DND-41 (cell line): ENCODE results near the gene FAM53A.

Experiments used
- ATAC-seq: fragments of 200-7000 bp; cut with Tn5 transposase; 3 replicates; pipeline ENCODE4 v1.9.1; 2021; ENCODE audit warnings: low read depth; ENCODE audit not compliant: insufficient read depth
- DNase-seq: peaks from one replicate; pipeline ENCODE4 v3.0.0-alpha.2; 2020
- H2AFZ ChIP-seq: 2 replicates; pipeline ENCODE4 v1.6.0; 2012; ENCODE audit warnings: low read depth, low read length
- H3K27ac ChIP-seq: 2 replicates; pipeline ENCODE4 v1.5.1; 2012; ENCODE audit warnings: low read length, inconsistent platforms
- H3K27me3 ChIP-seq: fragments of 200-600 bp; sonication (generic); 2 replicates; pipeline ENCODE4 v1.6.0; 2012; ENCODE audit warnings: low read length, mild to moderate bottlenecking, inconsistent platforms; ENCODE audit not compliant: insufficient read depth, poor library complexity
- H3K36me3 ChIP-seq: 2 replicates; pipeline ENCODE4 v1.5.1; 2012; ENCODE audit warnings: low read length, inconsistent platforms; ENCODE audit not compliant: insufficient read depth
- H3K4me1 ChIP-seq: 2 replicates; pipeline ENCODE4 v1.5.1; 2012; ENCODE audit warnings: mild to moderate bottlenecking, low read length; ENCODE audit not compliant: insufficient read depth
- H3K4me2 ChIP-seq: 2 replicates; pipeline ENCODE4 v1.6.0; 2012; ENCODE audit warnings: mild to moderate bottlenecking, moderate library complexity, low read length, inconsistent platforms; ENCODE audit not compliant: insufficient read depth
- H3K4me3 ChIP-seq, 2 experiments: fragments of 200-600 bp in 1 of 2; shearing (Covaris generic) in 1 of 2; 2 replicates each; pipeline ENCODE4 v1.5.1; 2012 to 2016; ENCODE audit warnings: inconsistent platforms in 2 of 2, low read length in 2 of 2, mild to moderate bottlenecking in 2 of 2, low read depth in 1 of 2, moderate library complexity in 1 of 2
- H3K79me2 ChIP-seq: 2 replicates; pipeline ENCODE4 v1.6.0; 2012; ENCODE audit warnings: low read length, inconsistent platforms; ENCODE audit not compliant: insufficient read depth
- H3K9ac ChIP-seq: 2 replicates; pipeline ENCODE4 v1.6.0; 2012; ENCODE audit warnings: low read depth, mild to moderate bottlenecking, inconsistent platforms, low read length, moderate library complexity
- H3K9me3 ChIP-seq: 2 replicates; pipeline ENCODE4 v1.5.1; 2012; ENCODE audit warnings: low read length, moderate library complexity, mild to moderate bottlenecking, inconsistent platforms; ENCODE audit not compliant: insufficient read depth, severe bottlenecking
- H4K20me1 ChIP-seq: 2 replicates; pipeline ENCODE4 v1.6.0; 2012; ENCODE audit warnings: low read length; ENCODE audit not compliant: insufficient read depth
- EZH2 ChIP-seq: IDR thresholded peaks from 3 replicates; pipeline ENCODE4 v1.6.1; 2012; ENCODE audit warnings: borderline replicate concordance, low read depth, mild to moderate bottlenecking, moderate library complexity, low read length, inconsistent platforms; ENCODE audit not compliant: severe bottlenecking
- TF ChIP-seq, protein P1 (sequence below): IDR thresholded peaks from 2 replicates; pipeline ENCODE4 v1.5.1; 2012; ENCODE audit warnings: borderline replicate concordance, low read length, moderate library complexity, mild to moderate bottlenecking; ENCODE audit not compliant: poor library complexity, severe bottlenecking; ENCODE audit errors: extremely low read depth

FAM53A gene

DNA sequence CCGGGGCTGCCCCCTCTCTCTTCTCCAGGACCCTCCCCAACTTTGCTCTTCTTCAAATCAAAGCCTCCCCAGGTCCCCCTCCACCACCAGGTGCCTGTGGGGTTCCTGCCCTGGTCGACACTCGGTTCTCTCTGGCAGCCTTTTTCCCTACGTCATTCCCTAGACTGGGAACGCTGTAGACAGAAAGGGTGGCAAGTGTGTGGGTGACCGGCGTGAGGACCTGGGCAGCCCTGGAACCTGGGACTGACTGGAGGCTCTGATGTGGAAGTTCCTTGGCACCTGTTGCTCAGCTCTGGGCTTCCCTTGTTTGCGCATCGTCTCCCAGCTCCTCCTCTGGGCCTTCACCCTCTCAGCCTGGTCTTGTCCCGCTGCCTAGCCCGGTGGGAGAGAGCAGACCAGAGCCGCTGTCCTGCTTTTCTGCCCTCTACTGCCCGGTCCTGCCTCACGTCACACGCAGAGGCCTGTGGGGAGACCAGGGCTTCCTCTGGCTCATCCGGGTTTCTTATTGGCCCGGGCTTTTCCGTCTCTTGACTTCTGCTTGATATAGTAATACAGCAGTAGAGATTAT, 38.5 kb upstream of the FAM53A start:
- Histone ChIP-seq H3K36me3 (peaks cover 68% of the 10 kb centered on the region), H3K27ac (peak overlapping the region; percentile 84)

DNA sequence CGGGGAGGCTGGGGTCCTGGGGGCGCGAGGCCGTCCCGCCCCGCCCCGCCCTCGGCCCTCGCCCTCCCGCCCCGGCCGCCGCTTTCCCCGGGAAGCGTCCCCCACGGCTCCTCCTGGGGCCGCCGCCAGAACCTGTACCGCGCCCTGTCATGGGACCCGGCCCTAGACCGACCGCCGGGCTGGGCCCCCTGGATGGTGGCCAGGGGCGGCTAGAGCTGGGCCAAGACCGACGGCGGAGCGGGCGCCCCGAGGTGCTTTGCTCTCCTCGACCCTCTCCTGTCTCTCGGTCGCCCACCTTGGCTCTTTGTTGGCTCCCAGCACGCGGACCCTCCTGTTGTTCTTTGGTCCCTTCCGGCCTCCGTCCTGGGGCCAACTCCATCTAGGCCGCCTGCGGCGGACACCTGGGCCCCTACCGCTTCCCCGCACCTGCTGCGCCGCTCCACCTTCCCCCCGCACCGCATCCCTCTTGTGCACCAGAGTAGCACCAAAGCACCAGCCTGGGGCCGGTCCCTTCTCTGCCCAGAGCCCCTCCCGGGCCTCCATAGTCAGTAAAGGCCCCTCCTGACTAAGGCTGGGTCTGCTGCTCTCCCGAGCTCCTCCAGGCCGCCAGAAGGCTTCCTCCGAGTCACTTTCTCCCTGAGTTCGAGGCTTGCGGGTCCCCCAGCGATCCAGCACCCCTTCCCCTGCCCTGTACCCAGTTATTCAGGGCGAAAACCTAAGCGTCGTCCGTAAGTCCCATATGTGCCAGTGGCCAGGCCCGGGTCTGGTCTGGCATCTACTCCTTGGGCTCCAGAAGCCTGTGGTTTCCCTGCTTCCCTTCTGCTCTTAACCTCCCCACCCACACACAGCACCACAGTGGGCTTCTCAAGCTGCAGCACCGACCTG, 37.8 kb upstream of the FAM53A start:
- H4K20me1 ChIP-seq = peaks cover 70% of the 10 kb centered on the region
- peaks cover 68% of the 10 kb centered on the region for H3K36me3 ChIP-seq

More for the DNA sequence above, 38.5 kb upstream of the FAM53A start:
- H3K9ac ChIP-seq = peak overlapping the region; percentile 95
- peaks cover 95% of the 10 kb centered on the region for H3K79me2 ChIP-seq
- H2AFZ ChIP-seq = no peak overlapping the region
- TF ChIP-seq EZH2 = no peak
- TF ChIP-seq, protein P1, sequence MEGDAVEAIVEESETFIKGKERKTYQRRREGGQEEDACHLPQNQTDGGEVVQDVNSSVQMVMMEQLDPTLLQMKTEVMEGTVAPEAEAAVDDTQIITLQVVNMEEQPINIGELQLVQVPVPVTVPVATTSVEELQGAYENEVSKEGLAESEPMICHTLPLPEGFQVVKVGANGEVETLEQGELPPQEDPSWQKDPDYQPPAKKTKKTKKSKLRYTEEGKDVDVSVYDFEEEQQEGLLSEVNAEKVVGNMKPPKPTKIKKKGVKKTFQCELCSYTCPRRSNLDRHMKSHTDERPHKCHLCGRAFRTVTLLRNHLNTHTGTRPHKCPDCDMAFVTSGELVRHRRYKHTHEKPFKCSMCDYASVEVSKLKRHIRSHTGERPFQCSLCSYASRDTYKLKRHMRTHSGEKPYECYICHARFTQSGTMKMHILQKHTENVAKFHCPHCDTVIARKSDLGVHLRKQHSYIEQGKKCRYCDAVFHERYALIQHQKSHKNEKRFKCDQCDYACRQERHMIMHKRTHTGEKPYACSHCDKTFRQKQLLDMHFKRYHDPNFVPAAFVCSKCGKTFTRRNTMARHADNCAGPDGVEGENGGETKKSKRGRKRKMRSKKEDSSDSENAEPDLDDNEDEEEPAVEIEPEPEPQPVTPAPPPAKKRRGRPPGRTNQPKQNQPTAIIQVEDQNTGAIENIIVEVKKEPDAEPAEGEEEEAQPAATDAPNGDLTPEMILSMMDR = no peak
- H3K4me2 ChIP-seq = peak overlapping the region; percentile 98
- H3K4me3 ChIP-seq = peak overlapping the region; percentile 81 to 91; a peak in 3 of 4 replicates
- ATAC-seq (no peak), DNase-seq (no peak)
- H3K27me3 ChIP-seq = no peaks in the 10 kb centered on the region
- peaks cover 68% of the 10 kb centered on the region for H3K4me1 ChIP-seq
- H3K9me3 ChIP-seq = no peaks in the 10 kb centered on the region
- peaks cover 69% of the 10 kb centered on the region for H4K20me1 ChIP-seq

DNA sequence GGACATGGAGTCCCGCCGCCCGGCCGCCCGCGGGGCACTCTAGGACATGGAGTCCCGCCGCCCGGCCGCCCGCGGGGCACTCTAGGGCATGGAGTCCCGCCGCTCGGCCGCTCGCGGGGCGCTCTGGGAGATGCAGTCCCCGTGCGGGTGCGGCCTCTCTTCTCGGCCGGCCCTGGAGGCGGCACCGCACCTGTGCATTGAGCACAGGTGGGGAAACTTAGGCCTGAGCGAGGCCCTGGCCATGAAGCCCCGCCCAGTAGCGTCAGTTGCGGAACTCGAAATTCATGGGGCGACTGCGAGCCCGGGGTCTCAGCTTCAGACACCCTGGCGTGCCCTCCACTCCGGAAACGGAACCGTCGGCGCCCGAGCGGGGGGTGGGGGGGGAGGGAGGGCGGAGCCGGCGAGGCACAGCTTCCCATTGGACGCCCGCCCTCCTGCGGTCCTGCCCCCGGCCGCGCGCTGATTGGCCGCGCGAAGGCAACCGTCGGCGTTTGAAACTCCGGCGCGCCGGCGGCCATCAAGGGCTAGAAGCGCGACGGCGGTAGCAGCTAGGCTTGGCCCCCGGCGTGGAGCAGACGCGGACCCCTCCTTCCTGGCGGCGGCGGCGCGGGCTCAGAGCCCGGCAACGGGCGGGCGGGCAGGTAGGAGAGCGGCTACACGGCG, 37.0 kb upstream of the FAM53A start, which contains the start of the genes TACC3 and TMEM129:
Gene TACC3, plus strand, starts transcription at position 519 of the 663 bp plus-strand sequence. CDS start 1,901 bp downstream, outside the sequence.
Gene TMEM129, minus strand, starts transcription at position 321 of the 663 bp plus-strand sequence. CDS start 486 bp downstream, outside the sequence.
- Histone ChIP-seq H3K79me2 (peaks cover 95% of the 10 kb centered on the region), H4K20me1 (peaks cover 70% of the 10 kb centered on the region), H3K4me2 (peak within 1 kb of the TSS; percentile 100), H3K27me3 (no peaks in the 10 kb centered on the region), H2AFZ (peak within 1 kb of the TSS; percentile 79), H3K9me3 (no peaks in the 10 kb centered on the region), H3K4me3 (peak within 1 kb of the TSS; percentile 91 to 94), H3K27ac (peak within 1 kb of the TSS; percentile 86), H3K9ac (peak within 1 kb of the TSS; percentile 95), H3K4me1 (peaks cover 73% of the 10 kb centered on the region), H3K36me3 (peaks cover 68% of the 10 kb centered on the region)
- ATAC-seq (peak; percentile 82), DNase-seq (peak; percentile 94)
- TF ChIP-seq, protein P1 = no peak
- TF ChIP-seq EZH2 = no peak

More for the DNA sequence above, 37.8 kb upstream of the FAM53A start:
- Histone ChIP-seq H3K79me2 (peaks cover 95% of the 10 kb centered on the region), H3K4me2 (peak overlapping the region; percentile 98), H2AFZ (peak overlapping the region; percentile 65), H3K27ac (peak overlapping the region; percentile 84), H3K4me3 (peak overlapping the region; percentile 81 to 91; a peak in 3 of 4 replicates), H3K9me3 (no peaks in the 10 kb centered on the region), H3K4me1 (peaks cover 69% of the 10 kb centered on the region), H3K9ac (peak overlapping the region; percentile 95), H3K27me3 (no peaks in the 10 kb centered on the region)
- DNase-seq (no peak), ATAC-seq (no peak; the same call in 2 of the 3 replicates)
- TF ChIP-seq EZH2 = no peak
- TF ChIP-seq, protein P1 = no peak
